ENCODE results near the gene NKD1.

DNA sequence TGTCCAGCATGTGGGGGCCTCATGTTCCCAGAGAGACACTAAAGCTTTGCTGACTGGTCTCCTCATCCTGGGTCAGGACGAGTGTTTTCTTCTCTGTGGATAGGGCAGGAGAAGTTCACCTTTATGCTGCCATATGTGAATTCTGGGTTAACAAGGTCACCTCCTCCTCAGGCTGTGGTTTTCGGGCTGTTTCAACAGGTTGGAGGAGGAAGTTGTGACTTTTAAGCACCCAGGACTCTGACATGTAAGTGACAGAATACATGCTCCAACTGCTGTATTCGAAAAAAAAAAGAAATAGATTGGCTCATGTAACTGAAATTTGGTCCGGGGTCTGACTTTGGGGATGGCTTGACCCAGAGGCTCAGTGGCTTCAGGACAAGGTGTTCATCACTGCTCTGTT is 78.7 kb downstream of the NKD1 start:
- TF ChIP-seq, protein P1, sequence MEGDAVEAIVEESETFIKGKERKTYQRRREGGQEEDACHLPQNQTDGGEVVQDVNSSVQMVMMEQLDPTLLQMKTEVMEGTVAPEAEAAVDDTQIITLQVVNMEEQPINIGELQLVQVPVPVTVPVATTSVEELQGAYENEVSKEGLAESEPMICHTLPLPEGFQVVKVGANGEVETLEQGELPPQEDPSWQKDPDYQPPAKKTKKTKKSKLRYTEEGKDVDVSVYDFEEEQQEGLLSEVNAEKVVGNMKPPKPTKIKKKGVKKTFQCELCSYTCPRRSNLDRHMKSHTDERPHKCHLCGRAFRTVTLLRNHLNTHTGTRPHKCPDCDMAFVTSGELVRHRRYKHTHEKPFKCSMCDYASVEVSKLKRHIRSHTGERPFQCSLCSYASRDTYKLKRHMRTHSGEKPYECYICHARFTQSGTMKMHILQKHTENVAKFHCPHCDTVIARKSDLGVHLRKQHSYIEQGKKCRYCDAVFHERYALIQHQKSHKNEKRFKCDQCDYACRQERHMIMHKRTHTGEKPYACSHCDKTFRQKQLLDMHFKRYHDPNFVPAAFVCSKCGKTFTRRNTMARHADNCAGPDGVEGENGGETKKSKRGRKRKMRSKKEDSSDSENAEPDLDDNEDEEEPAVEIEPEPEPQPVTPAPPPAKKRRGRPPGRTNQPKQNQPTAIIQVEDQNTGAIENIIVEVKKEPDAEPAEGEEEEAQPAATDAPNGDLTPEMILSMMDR (conservative IDR thresholded peaks at IDR 0.05; ENCODE audit: low read length): no peak
- TF ChIP-seq EZH2phosphoT487 (IDR thresholded peaks at IDR 0.05; ENCODE audit: borderline replicate concordance, low read depth, low read length): no peak
